Heart left ventricle (tissue), 13 donors: ENCODE measurements around the gene HELZ2.

ENCODE experiments used
- POLR2A ChIP-seq, 2 donors: fragments of 450-650 bp; IDR thresholded peaks; one replicate each; pipeline ENCODE4 v1.6.1; 2017; ENCODE audit warnings: antibody characterized with exemption in 2 of 2, mild to moderate bottlenecking in 2 of 2, moderate library complexity in 2 of 2
- TF ChIP-seq, protein P1 (sequence below), 12 donors: fragments of 200-600 bp; sonication (generic) in 4 of 12; IDR thresholded peaks; one replicate each; pipeline versions ENCODE4 v1.5.0 to v1.8.0; 2018 to 2022; ENCODE audit warnings: antibody characterized with exemption in 12 of 12, mild to moderate bottlenecking in 5 of 12
- donor health status: ischemic (EF 13 %, LVEDD 7.1; RV severe dilation, severe dysfunction).
- donor health status: DM: no; HTN: yes; CAD: no.
- donor health status: DM: no; HTN: no; CAD: no.
- donor health status: ischemic (EF 25% LVEDD 6.9; RV normal size, moderate dysfunction).
- donor health status: ischemic (EF 25% LVEDD 5.7; RV mildly dilated, moderate dysfunction).
- donor health status: ischemic (EF 35%, LVEDD 5.7; RV mildly dilated, moderate dysfunction).
- donor health status: nonischemic (EF 11% LVEDD 7.7; RV severe dilation, severe dysfunction).
- donor health status: DM: yes; HTN: yes; CAD: no.
- donor health status: PGD.
- donor health status: ischemic (EF 29% LVEDD 5.4; RV normal size, mild dysfunction).
- donor health status: nonischemic (EF 23%, LVEDD 6.1; RV moderate dilation, normal function).

GRCh38 chr20:63565021-63565698 is 8.9 kb downstream of the HELZ2 start:
- TF ChIP-seq, protein P1, sequence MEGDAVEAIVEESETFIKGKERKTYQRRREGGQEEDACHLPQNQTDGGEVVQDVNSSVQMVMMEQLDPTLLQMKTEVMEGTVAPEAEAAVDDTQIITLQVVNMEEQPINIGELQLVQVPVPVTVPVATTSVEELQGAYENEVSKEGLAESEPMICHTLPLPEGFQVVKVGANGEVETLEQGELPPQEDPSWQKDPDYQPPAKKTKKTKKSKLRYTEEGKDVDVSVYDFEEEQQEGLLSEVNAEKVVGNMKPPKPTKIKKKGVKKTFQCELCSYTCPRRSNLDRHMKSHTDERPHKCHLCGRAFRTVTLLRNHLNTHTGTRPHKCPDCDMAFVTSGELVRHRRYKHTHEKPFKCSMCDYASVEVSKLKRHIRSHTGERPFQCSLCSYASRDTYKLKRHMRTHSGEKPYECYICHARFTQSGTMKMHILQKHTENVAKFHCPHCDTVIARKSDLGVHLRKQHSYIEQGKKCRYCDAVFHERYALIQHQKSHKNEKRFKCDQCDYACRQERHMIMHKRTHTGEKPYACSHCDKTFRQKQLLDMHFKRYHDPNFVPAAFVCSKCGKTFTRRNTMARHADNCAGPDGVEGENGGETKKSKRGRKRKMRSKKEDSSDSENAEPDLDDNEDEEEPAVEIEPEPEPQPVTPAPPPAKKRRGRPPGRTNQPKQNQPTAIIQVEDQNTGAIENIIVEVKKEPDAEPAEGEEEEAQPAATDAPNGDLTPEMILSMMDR (IDR thresholded peaks at IDR 0.05) = no peak
- TF ChIP-seq POLR2A (IDR thresholded peaks at IDR 0.05) = no peak
